KMS-11 (cell line): ENCODE measurements around the gene SCFD2.

Experiments
- H2AFZ ChIP-seq: fragments of 200-600 bp; sonication (generic); 2 replicates; pipeline ENCODE4 v1.6.1; 2016; ENCODE audit warnings: antibody characterized with exemption, mixed run types, low read depth
- H3K27ac ChIP-seq: fragments of 200-600 bp; sonication (generic); 2 replicates; pipeline ENCODE4 v1.6.1; 2016; ENCODE audit warnings: mild to moderate bottlenecking, mixed run types
- H3K27me3 ChIP-seq: fragments of 200-600 bp; sonication (generic); 2 replicates; pipeline ENCODE4 v1.6.1; 2017; ENCODE audit warnings: mild to moderate bottlenecking, low read depth, mixed run types, moderate library complexity; ENCODE audit not compliant: insufficient read depth
- H3K36me3 ChIP-seq: fragments of 200-600 bp; sonication (generic); 2 replicates; pipeline ENCODE4 v1.6.1; 2017; ENCODE audit warnings: mild to moderate bottlenecking, mixed run types; ENCODE audit not compliant: insufficient read depth
- H3K4me1 ChIP-seq: fragments of 200-600 bp; sonication (generic); 2 replicates; pipeline ENCODE4 v1.6.1; 2016; ENCODE audit warnings: mild to moderate bottlenecking, low read depth, mixed run types; ENCODE audit not compliant: poor library complexity, severe bottlenecking
- H3K4me2 ChIP-seq: fragments of 200-600 bp; sonication (generic); 2 replicates; pipeline ENCODE4 v1.7.0; 2016; ENCODE audit warnings: mild to moderate bottlenecking, mixed run types
- H3K4me3 ChIP-seq: fragments of 200-600 bp; sonication (generic); IDR thresholded peaks from 2 replicates; pipeline ENCODE4 v1.6.1; 2017; ENCODE audit warnings: low read depth, low read length, mixed read lengths; ENCODE audit not compliant: insufficient read depth
- H3K79me2 ChIP-seq: fragments of 200-600 bp; sonication (generic); 2 replicates; pipeline ENCODE4 v1.6.1; 2016; ENCODE audit warnings: low read depth, mixed run types; ENCODE audit not compliant: insufficient read depth
- H3K9ac ChIP-seq: fragments of 200-600 bp; sonication (generic); 2 replicates; pipeline ENCODE4 v1.6.1; 2016; ENCODE audit warnings: mild to moderate bottlenecking, mixed run types
- H4K20me1 ChIP-seq: fragments of 200-600 bp; sonication (generic); 2 replicates; pipeline ENCODE4 v1.6.1; 2016; ENCODE audit warnings: mild to moderate bottlenecking, mixed run types; ENCODE audit not compliant: insufficient read depth
- TF ChIP-seq, protein P1 (sequence below): fragments of 200-600 bp; sonication (generic); conservative IDR thresholded peaks from 2 replicates; pipeline ENCODE4 v1.6.1; 2017; ENCODE audit warnings: low read depth, mild to moderate bottlenecking, antibody characterized with exemption, low read length, moderate library complexity, mixed read lengths

Gene SCFD2

GRCh38 chr4:53113431-53114225 is 252.2 kb downstream of the SCFD2 start:
- Histone ChIP-seq H3K36me3 (no peaks in the 10 kb centered on the region), H3K79me2 (no peaks in the 10 kb centered on the region; the same call in 1 of the 2 replicates), H3K9ac (no peak overlapping the region), H2AFZ (no peak overlapping the region), H3K27me3 (no peaks in the 10 kb centered on the region), H4K20me1 (no peaks in the 10 kb centered on the region), H3K4me1 (no peaks in the 10 kb centered on the region), H3K4me2 (no peak overlapping the region), H3K4me3 (no peak overlapping the region), H3K27ac (no peak overlapping the region)
- TF ChIP-seq, protein P1, sequence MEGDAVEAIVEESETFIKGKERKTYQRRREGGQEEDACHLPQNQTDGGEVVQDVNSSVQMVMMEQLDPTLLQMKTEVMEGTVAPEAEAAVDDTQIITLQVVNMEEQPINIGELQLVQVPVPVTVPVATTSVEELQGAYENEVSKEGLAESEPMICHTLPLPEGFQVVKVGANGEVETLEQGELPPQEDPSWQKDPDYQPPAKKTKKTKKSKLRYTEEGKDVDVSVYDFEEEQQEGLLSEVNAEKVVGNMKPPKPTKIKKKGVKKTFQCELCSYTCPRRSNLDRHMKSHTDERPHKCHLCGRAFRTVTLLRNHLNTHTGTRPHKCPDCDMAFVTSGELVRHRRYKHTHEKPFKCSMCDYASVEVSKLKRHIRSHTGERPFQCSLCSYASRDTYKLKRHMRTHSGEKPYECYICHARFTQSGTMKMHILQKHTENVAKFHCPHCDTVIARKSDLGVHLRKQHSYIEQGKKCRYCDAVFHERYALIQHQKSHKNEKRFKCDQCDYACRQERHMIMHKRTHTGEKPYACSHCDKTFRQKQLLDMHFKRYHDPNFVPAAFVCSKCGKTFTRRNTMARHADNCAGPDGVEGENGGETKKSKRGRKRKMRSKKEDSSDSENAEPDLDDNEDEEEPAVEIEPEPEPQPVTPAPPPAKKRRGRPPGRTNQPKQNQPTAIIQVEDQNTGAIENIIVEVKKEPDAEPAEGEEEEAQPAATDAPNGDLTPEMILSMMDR: no peak

- Histone ChIP-seq H2AFZ (no peak overlapping the region), H3K36me3 (no peaks in the 10 kb centered on the region), H3K9ac (no peak overlapping the region), H3K4me3 (no peak overlapping the region), H4K20me1 (no peaks in the 10 kb centered on the region), H3K27me3 (no peaks in the 10 kb centered on the region), H3K4me1 (no peaks in the 10 kb centered on the region), H3K4me2 (no peak overlapping the region), H3K79me2 (no peaks in the 10 kb centered on the region; the same call in 1 of the 2 replicates), H3K27ac (no peak overlapping the region)
- TF ChIP-seq, protein P1: no peak
These were observed 260.5 kb downstream of the SCFD2 start for GRCh38 chr4:53105313-53105712.

DNA sequence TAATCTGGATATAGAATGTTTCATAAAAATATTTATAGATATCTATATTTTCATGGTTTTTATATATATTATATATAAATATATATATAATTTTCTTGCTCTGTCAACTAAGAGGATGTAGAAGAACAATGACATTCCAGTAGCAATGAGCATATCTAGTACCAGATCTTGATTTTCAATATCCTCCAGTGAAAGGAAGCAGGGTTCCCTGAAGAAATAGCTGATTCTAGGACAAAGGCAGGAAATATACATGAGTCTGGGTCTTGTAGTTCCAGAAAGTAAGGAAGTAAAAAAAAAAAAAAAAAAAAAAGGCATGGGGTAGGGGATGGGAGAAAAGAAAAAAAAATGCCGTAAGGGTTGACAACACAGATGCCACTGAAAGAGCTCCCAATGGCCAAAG is 262.4 kb downstream of the SCFD2 start:
- H3K4me1 ChIP-seq: no peaks in the 10 kb centered on the region
- no peaks in the 10 kb centered on the region for H3K36me3 ChIP-seq
- H3K9ac ChIP-seq: no peak overlapping the region
- no peaks in the 10 kb centered on the region for H3K79me2 ChIP-seq
- no peak overlapping the region for H3K4me3 ChIP-seq
- no peak overlapping the region for H3K27ac ChIP-seq
- TF ChIP-seq, protein P1: no peak
- H4K20me1 ChIP-seq: no peaks in the 10 kb centered on the region
- no peaks in the 10 kb centered on the region for H3K27me3 ChIP-seq
- no peak overlapping the region for H2AFZ ChIP-seq
- H3K4me2 ChIP-seq: no peak overlapping the region

DNA sequence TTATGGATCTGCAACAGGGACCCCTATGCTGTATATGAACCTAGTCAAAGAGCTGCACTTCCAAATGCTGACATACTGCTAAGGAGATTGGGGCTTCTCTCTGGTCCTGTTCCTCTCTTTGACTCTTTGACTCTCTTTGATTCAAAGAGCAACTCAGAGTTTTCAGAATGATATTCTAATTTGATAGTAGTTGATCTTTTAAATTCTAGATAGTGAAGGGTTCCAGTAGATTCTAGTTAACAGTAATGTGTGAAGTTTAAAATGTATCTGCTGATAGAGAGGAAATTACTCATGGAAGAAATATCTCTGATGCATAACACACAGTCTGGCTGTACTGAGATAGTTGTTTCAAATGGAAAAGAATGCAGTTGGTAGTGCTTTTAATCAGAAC is 264.7 kb downstream of the SCFD2 start:
- Histone ChIP-seq H3K4me3 (no peak overlapping the region), H4K20me1 (no peaks in the 10 kb centered on the region), H3K4me2 (no peak overlapping the region), H3K36me3 (no peaks in the 10 kb centered on the region), H2AFZ (no peak overlapping the region), H3K79me2 (no peaks in the 10 kb centered on the region), H3K9ac (no peak overlapping the region), H3K27ac (no peak overlapping the region), H3K4me1 (no peaks in the 10 kb centered on the region), H3K27me3 (no peaks in the 10 kb centered on the region)
- TF ChIP-seq, protein P1: no peak
